Measurements from ENCODE around the gene A1BG. TPM values are rescaled to one million over a fixed set of nuclear protein-coding genes. Genes with fewer than 3 reads are reported as not detected.

Gene A1BG
- total and polyA plus RNA-seq, 2 of the 13 experiments (the other 11 are each of a cell fraction or from before 2014, with no cell fraction given): 14.7 to 41.4 TPM

DNA sequence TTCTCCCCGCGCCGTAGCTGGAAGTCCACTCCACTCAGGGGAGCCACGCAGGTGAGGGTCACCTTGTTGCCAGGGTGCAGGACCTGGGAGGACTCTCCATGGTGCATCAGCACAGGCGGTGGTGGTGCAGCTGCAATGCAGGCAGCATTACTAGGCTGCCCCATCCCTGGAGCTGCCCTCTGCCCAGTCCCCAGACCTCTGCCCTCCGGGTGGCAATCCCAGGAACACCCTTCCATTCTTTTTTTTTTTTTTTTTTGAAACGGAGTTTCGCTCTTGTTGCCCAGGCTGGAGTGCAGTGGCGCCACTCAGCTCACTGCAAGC is 1.8 kb downstream of the A1BG start (continued):
- TF ChIP-seq, protein P1, sequence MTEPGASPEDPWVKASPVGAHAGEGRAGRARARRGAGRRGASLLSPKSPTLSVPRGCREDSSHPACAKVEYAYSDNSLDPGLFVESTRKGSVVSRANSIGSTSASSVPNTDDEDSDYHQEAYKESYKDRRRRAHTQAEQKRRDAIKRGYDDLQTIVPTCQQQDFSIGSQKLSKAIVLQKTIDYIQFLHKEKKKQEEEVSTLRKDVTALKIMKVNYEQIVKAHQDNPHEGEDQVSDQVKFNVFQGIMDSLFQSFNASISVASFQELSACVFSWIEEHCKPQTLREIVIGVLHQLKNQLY (CRISPR knock-in tag; IDR thresholded peaks at IDR 0.05): no peak
- no peak for TF ChIP-seq HIVEP1 (CRISPR knock-in tag; IDR thresholded peaks at IDR 0.05)

DNA sequence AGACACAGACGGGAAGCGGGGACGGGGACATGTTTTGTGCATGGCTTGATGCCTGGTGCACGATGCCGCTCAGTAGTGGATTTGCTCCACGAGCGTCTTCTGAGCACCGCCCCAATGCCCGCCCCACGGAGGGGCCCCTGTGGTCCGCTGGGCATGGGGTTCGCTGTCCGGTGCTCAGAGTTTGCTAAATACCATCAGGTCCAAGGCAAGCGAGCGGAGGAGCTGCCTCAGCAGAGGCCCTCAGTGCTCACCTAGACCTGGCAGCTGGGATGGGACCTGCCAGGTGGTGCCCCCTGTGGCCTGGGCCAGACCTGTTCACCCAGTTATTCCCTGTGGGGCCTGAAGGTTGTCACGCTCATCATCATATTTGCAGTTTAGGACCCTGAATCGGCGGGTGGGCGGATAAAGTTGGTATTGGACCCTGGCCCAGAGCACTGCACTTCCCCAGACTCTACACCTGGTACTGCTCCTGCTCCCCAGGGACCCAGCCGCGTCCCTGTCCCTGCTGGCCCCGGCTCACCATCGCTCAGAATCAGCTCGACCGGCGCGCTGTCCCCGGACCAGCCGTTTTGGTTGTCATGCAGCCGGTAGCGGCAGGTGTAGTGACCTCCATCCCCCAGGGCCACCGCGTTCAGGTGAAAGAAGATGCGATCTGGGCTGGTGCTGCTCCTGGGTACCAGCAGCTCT is 2.3 kb downstream of the A1BG start:
- Histone ChIP-seq H3K36me3 (replicated peaks in 1 of 2; ENCODE audit: control insufficient read depth in 1 of 2, insufficient read depth in 2 of 2, low read length in 2 of 2) (no peaks in the 10 kb centered on the region), H4K20me1 (ENCODE audit: insufficient read depth, low read length) (no peaks in the 10 kb centered on the region), H3K4me3 (replicated peaks in 1 of 3; ENCODE audit: insufficient read depth in 1 of 3, low read depth in 2 of 3, low read length in 3 of 3) (no peak overlapping the region), H3K4me1 (ENCODE audit: insufficient read depth, low read length) (peaks cover 48% of the 10 kb centered on the region), H2AFZ (ENCODE audit: low read length) (no peak overlapping the region), H3K79me2 (ENCODE audit: insufficient read depth, low read length) (no peaks in the 10 kb centered on the region), H3K9ac (ENCODE audit: insufficient read depth, low read depth, low read length) (no peak overlapping the region), H3K4me2 (ENCODE audit: low read depth, low read length) (no peak overlapping the region), H3K27ac (ENCODE audit: extremely low read length, insufficient read depth, low read length) (no peak overlapping the region), H3K9me3 (ENCODE audit: low read length) (no peaks in the 10 kb centered on the region), H3K27me3 (ENCODE audit: control insufficient read depth in 1 of 2, insufficient read depth in 2 of 2, low read length in 2 of 2) (no peaks in the 10 kb centered on the region)
- intact Hi-C loops (cut with micrococcal nuclease; ENCODE audit: unreplicated experiment): no loop called here
- 94% methylated on average over 25 of the region's 34 CpGs for WGBS (ENCODE audit: low lambda C conversion rate)
- ChIA-PET CTCF (ENCODE audit: low intra/inter-chr PET ratio, low total read pairs) (no interaction called here), POLR2A (interaction anchor here (1.1 kb wide), 1 partner anchor 24 kb away, joined by 4 read pairs; the partner anchor contains the start of gene ZSCAN22)
- ATAC-seq (no peak), DNase-seq (ENCODE audit: low spot score) (no peak), FAIRE-seq (no peak)
- TF ChIP-seq, protein P2, sequence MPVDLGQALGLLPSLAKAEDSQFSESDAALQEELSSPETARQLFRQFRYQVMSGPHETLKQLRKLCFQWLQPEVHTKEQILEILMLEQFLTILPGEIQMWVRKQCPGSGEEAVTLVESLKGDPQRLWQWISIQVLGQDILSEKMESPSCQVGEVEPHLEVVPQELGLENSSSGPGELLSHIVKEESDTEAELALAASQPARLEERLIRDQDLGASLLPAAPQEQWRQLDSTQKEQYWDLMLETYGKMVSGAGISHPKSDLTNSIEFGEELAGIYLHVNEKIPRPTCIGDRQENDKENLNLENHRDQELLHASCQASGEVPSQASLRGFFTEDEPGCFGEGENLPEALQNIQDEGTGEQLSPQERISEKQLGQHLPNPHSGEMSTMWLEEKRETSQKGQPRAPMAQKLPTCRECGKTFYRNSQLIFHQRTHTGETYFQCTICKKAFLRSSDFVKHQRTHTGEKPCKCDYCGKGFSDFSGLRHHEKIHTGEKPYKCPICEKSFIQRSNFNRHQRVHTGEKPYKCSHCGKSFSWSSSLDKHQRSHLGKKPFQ (CRISPR knock-in tag; IDR thresholded peaks at IDR 0.05; ENCODE audit: insufficient replicate concordance): no peak
- TF ChIP-seq, protein P3, sequence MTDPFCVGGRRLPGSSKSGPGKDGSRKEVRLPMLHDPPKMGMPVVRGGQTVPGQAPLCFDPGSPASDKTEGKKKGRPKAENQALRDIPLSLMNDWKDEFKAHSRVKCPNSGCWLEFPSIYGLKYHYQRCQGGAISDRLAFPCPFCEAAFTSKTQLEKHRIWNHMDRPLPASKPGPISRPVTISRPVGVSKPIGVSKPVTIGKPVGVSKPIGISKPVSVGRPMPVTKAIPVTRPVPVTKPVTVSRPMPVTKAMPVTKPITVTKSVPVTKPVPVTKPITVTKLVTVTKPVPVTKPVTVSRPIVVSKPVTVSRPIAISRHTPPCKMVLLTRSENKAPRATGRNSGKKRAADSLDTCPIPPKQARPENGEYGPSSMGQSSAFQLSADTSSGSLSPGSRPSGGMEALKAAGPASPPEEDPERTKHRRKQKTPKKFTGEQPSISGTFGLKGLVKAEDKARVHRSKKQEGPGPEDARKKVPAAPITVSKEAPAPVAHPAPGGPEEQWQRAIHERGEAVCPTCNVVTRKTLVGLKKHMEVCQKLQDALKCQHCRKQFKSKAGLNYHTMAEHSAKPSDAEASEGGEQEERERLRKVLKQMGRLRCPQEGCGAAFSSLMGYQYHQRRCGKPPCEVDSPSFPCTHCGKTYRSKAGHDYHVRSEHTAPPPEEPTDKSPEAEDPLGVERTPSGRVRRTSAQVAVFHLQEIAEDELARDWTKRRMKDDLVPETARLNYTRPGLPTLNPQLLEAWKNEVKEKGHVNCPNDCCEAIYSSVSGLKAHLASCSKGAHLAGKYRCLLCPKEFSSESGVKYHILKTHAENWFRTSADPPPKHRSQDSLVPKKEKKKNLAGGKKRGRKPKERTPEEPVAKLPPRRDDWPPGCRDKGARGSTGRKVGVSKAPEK (CRISPR knock-in tag; IDR thresholded peaks at IDR 0.05; ENCODE audit: borderline replicate concordance): no peak
- TF ChIP-seq SATB2 (CRISPR knock-in tag; IDR thresholded peaks at IDR 0.05) (no peak), ZNF549 (CRISPR knock-in tag; IDR thresholded peaks at IDR 0.05) (no peak), PLRG1 (conservative IDR thresholded peaks at IDR 0.05) (no peak), ZNF337 (CRISPR knock-in tag; IDR thresholded peaks at IDR 0.05; ENCODE audit: borderline replicate concordance, low read depth) (no peak), NFYC (CRISPR knock-in tag; IDR thresholded peaks at IDR 0.05) (no peak), MATR3 (CRISPR knock-in tag; IDR thresholded peaks at IDR 0.05) (no peak)
- TF ChIP-seq, protein P4, sequence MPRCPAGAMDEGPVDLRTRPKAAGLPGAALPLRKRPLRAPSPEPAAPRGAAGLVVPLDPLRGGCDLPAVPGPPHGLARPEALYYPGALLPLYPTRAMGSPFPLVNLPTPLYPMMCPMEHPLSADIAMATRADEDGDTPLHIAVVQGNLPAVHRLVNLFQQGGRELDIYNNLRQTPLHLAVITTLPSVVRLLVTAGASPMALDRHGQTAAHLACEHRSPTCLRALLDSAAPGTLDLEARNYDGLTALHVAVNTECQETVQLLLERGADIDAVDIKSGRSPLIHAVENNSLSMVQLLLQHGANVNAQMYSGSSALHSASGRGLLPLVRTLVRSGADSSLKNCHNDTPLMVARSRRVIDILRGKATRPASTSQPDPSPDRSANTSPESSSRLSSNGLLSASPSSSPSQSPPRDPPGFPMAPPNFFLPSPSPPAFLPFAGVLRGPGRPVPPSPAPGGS (CRISPR knock-in tag; IDR thresholded peaks at IDR 0.05): no peak
- in situ Hi-C loops (cut with HindIII; ENCODE audit: extremely low pct_ligation_motif_present, low pct_unique_long_range_greater_than_20kb): no loop called here
- no TSS peak for BruUV-seq (replicated peaks)
